Transverse colon (tissue), 3 donors: ENCODE data around the gene COBLL1.

Experiments used
- CTCF ChIP-seq, 5 experiments: fragments of 200-600 bp in 3 of 5; fragments of 450-650 bp in 2 of 5; sonication (generic) in 3 of 5; IDR thresholded peaks; 1 replicate in 2 of 5; 2 replicates in 3 of 5; pipeline ENCODE4 v1.5.1; 2016 to 2017; ENCODE audit warnings: antibody characterized with exemption in 5 of 5, inconsistent platforms in 3 of 5, mild to moderate bottlenecking in 2 of 5, moderate library complexity in 1 of 5
- POLR2A ChIP-seq: fragments of 450-650 bp; IDR thresholded peaks from one replicate; pipeline ENCODE4 v1.6.1; 2016; ENCODE audit warnings: antibody characterized with exemption, mild to moderate bottlenecking, moderate library complexity

- TF ChIP-seq CTCF (IDR thresholded peaks at IDR 0.05) (no peak), POLR2A (no peak)
These were observed 19.0 kb upstream of the COBLL1 start for GRCh38 chr2:164860694-164861042.
